NCI-H2227 (cell line): ENCODE measurements around the gene TTC13.
A peak's percentile ranks its signal among the peaks of the same experiment; 100 is the strongest.
"Not testable (repeated sequence)": the region's sequence is repeated elsewhere in the genome, so short reads cannot be mapped to it uniquely, and the experiment has no call there.

ENCODE experiments used
- DNase-seq: peaks from one replicate; lab custom pipeline; 2025; ENCODE audit not compliant: unreplicated experiment; lab: John Stamatoyannopoulos, UW

Gene TTC13

DNA sequence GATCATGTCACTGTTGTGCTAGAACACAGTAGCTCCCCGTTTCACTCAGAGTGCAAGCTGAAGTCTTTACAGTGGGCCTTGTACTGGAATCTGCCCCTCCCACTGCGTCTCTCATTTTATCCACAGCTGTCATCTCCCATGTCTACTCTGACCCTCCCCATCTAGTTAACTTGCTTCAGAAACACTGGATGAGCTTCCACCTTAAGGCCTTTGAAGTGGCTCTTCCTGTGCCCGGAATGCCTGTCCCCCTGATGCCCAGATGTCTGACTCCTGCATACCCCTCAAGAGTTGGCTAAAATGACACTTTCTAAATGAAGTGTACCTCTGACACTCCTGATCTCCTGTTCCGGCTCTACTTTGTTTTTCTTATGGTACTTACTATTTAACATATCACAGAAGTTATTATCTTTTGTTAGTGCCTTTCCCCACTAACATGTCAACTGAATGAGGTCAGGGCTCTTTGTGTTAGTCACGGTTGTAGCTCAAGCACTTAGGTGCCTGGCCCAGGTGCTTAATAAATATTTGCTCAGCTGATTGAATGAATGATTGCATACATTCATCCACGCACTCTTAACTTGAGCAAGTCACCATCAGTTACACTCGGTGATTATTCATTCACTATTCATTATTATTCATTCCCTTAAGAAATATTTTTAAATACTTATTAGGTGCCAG is 13.6 kb upstream of the TTC13 start:
- DNase-seq, result no peak

DNA sequence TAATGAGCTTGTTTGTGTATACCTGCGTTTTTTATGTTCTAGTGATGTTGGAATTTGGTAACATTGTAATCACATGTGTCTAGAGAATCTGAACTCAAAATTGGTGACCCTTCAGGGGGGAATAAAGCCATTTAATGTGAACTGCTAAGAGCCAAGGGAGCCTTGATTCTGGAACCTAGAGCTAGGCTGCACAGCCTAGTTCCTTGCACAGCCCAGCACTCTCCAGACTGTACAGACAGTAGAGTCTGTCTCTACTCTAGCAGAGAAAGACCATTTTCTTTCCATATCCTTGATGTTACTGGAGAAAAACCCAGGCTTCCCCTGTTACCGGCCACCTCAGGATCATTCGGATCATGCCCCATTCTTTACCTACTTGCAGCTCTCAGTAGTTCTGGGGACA is 8.8 kb upstream of the TTC13 start:
- DNase-seq, result no peak

DNA sequence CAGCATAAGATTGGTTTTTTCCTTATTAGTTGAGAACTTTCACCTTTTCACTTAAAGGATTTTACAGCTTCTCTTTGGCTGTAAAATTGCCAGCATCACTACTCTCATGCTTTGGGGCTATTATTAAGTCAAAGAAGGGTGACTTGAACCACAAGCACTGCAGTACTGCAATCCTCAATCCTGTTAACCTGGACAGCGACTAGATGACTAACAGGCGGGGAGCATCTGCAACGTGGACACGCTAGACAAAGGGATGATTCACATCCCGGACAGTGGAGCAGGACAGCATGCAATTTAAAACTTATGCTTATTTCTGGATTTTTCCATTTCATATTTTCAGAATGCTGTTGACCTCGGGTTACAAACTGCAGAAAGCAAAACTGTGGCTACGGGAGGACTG is 8.3 kb upstream of the TTC13 start:
- DNase-seq, result no peak

- no peak for DNase-seq
Measured at GRCh38 chr1:230985711-230986110, 7.0 kb upstream of the TTC13 start.

GRCh38 chr1:230984622-230985515 is 6.2 kb upstream of the TTC13 start:
- not testable (repeated sequence) for DNase-seq

- no peak for DNase-seq
Measured at GRCh38 chr1:230983811-230984210, 5.2 kb upstream of the TTC13 start.

GRCh38 chr1:230982696-230983095 is 4.0 kb upstream of the TTC13 start:
- no peak for DNase-seq

GRCh38 chr1:230979952-230980351 is 1.3 kb upstream of the TTC13 start:
- DNase-seq, result no peak

DNA sequence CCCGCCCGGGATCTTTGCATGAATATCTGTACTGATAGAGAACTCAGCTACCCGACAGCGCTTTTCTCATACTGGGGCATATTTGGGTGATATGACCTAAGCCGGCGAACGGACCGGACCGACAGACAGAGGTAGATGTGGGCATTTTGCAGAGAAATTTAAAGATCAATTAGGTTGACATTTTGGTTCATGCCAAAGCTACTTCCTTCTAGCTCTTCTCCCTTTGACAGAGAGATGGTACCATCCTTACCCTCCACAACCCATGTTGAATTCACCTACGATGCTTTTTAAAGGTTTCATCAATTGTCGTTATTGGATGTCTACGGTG is 692 bp upstream of the TTC13 start:
- no peak for DNase-seq

- peak; percentile 59 for DNase-seq
Measured at GRCh38 chr1:230977761-230978490, 735 bp downstream of the TTC13 start.

DNA sequence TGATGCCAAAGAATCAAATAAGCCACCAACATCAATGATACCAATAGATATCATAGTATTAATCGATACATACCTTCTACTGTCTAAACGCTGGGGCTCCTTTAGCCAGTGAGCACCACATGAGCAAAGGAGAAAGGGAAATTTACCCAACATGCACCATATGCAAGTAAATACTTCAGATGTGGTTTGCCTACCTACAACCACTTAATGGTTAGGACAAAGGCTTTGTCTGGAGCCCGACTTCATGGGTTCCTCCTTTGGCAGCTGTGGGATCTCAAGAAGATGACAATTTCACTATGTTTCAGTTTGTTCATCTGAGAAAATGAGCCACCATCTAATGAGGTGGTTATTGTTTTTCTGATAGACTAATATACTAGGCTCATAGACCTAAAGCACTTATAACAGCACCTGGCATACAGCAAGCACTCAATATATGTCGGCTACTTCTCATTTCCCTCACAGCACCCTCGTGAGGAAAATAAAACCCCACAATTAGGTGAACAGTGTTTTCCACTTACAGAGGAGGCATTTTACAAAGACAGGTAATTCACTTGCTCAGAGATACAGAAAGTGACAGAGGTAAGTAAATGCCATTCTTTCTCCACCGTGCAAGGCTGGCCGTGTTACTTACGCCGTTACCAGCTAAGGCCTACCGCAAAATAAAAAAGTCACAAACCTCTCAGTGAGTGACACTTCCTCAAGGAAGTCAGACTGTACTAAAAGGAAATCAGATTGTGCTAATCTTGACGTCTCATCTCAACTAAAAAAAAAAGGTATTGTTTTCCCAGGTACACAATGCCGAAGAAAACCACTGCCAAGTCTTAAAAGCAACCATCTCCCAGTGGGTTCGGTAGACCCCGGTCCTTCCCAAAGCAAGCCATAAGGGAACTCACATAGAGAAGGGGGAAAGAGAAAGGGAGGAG is 1.6 kb downstream of the TTC13 start:
- no peak for DNase-seq

GRCh38 chr1:230976360-230976759 is 2.3 kb downstream of the TTC13 start:
- no peak for DNase-seq

GRCh38 chr1:230975636-230976035 is 3.0 kb downstream of the TTC13 start:
- no peak for DNase-seq

DNA sequence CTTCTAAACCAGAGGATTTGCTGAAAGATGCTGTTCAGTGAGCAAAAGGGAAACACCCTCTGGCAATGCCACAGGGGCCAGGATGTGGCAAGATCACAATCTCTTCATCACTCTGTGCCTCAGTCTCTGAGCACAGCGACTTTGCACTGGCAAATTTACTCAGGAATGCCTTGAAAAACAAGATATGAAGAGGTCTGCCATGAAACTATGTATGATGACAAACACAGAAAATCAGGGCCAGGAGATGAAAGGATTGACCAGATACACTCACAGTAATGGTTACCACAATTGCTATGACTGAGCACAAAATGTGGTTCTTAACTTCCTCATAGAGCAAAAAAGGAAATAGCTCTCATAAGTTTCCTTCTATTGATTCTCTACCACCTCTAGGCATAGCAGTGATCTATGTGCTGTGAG is 5.8 kb downstream of the TTC13 start:
- DNase-seq, result no peak

DNA sequence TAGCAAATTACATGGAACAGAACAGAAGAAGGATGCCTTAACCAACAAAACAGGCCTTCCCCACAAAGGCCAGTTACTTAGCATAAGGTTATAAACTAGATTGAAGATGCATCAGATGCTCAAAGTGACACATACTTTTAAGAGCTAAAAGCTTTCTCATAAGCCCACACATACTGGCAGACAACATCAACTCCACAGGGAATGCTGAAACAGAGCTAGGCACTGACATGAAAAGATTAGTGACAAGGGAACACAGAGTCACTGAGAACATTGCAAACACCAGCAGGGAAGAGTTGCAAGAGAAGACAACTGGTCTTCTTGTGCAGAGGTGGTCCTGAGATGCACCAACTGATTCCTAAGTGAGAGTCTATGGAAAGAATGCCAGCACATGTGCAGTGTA is 6.9 kb downstream of the TTC13 start:
- DNase-seq, result no peak

DNA sequence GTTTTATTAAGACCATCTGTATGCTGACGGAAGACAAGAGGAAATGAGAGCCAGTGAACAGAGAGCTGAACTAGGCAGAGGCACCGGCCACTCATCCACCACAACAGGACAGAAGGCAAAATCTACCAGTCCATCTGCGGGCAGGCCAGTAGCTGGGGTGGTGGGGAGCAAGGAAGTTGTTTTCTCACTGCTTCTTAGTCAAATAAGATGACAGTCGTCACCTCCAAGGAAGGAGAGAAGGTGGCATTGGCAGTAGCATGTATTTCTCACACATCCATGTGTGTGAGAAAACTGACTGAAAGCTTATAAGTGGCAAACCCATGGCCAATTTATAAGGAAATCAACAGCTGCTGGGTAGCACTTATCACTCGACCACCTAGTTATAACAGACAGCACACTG is 8.2 kb downstream of the TTC13 start:
- DNase-seq, result no peak

DNA sequence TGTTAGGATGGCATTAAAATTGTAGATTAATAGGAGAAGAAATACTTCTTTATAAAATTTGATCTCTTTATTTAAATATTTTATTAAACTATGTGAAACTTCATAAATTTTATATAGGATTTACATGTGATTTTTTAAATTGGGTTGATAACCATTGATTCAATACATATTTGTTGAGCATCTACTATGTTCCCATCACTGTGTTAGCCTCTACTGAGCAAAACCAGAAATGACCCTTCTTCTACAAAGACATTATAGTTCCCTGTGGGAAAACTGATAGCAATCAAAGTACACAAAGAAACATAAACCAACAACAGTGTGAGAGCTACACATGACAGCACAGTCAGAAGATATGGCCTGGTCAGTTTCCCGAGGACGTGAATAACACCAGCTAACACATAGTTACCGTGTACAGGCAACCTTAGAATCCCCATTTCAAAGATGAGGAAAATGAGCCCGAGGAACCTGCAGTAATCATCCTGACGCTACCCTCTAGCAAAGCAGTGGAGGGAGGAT is 12.2 kb downstream of the TTC13 start:
- no peak for DNase-seq

GRCh38 chr1:230965535-230965934 is 13.1 kb downstream of the TTC13 start:
- no peak for DNase-seq

- DNase-seq, result no peak
Measured at GRCh38 chr1:230964896-230965295, 13.8 kb downstream of the TTC13 start.

DNA sequence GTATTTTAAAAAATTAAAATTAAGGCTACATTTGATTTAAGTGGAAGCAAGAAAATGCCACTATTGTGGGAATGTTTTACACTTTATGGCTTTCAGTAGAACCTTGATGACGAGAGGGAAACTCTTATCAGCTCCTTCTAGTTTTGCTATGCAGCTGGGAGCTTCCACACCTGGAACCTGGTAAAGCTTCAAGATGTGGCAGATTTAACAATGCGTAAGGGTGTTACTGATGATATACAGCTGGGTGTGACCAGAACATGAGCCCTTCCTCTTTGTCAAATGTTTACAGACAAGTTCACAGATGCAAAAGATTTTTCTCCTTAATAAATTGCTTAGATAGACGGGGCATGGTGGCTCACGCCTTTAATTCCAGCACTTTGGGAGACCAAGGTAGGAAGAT is 20.3 kb downstream of the TTC13 start:
- no peak for DNase-seq

GRCh38 chr1:230957580-230957989 is 21.1 kb downstream of the TTC13 start:
- DNase-seq, result no peak
